Immature natural killer cell (primary cell): ENCODE data around the gene UBE2L3. TPM values are rescaled to one million over a fixed set of nuclear protein-coding genes. Genes with fewer than 3 reads are reported as not detected.
"Not testable (repeated sequence)": the region's sequence is repeated elsewhere in the genome, so short reads cannot be mapped to it uniquely, and the experiment has no call there.

Experiments used
- DNase-seq, 3 donors: peaks; one replicate each; pipeline ENCODE4 v3.0.0; 2022; ENCODE audit warnings: mixed read lengths in 1 of 3
- H3K27ac Mint-ChIP-seq, 6 donors: one replicate each; pipeline ENCODE4 v1.8.0; 2020; ENCODE audit warnings: mixed read lengths in 6 of 6, mild to moderate bottlenecking in 5 of 6, inconsistent platforms in 4 of 6, moderate library complexity in 3 of 6
- H3K27me3 Mint-ChIP-seq, 3 donors: one replicate each; pipeline ENCODE4 v1.8.0; 2020 to 2021; ENCODE audit warnings: low read depth in 3 of 3, mild to moderate bottlenecking in 3 of 3, mixed read lengths in 3 of 3, moderate library complexity in 3 of 3, inconsistent platforms in 1 of 3
- H3K36me3 Mint-ChIP-seq, 3 donors: one replicate each; pipeline ENCODE4 v1.8.0; 2020; ENCODE audit warnings: mixed read lengths in 3 of 3, inconsistent platforms in 2 of 3, mild to moderate bottlenecking in 2 of 3
- H3K4me1 Mint-ChIP-seq, 2 donors: one replicate each; pipeline ENCODE4 v1.8.0; 2020; ENCODE audit warnings: inconsistent platforms in 2 of 2, mild to moderate bottlenecking in 2 of 2, mixed read lengths in 2 of 2, moderate library complexity in 1 of 2
- H3K4me3 Mint-ChIP-seq, 5 donors: one replicate each; pipeline ENCODE4 v1.8.0; 2020; ENCODE audit warnings: mild to moderate bottlenecking in 5 of 5, mixed read lengths in 5 of 5, inconsistent platforms in 3 of 5, moderate library complexity in 3 of 5
- H3K9me3 Mint-ChIP-seq, 6 donors: one replicate each; pipeline ENCODE4 v1.8.0; 2020; ENCODE audit warnings: mild to moderate bottlenecking in 6 of 6, mixed read lengths in 6 of 6, inconsistent platforms in 4 of 6, moderate library complexity in 3 of 6
- polyA plus RNA-seq, 3 donors: library from polyadenylated mRNA; unstranded; fragments of 300-500 nt; fragmentation: Illumina TruSeq; gene quantifications; one replicate each; pipeline ENCODE4 v1.2.3, GENCODE V29; 2021

UBE2L3 gene
- polyA plus RNA-seq, 3 donors from 2014 or later = 110 to 133 (median 115) TPM

DNA sequence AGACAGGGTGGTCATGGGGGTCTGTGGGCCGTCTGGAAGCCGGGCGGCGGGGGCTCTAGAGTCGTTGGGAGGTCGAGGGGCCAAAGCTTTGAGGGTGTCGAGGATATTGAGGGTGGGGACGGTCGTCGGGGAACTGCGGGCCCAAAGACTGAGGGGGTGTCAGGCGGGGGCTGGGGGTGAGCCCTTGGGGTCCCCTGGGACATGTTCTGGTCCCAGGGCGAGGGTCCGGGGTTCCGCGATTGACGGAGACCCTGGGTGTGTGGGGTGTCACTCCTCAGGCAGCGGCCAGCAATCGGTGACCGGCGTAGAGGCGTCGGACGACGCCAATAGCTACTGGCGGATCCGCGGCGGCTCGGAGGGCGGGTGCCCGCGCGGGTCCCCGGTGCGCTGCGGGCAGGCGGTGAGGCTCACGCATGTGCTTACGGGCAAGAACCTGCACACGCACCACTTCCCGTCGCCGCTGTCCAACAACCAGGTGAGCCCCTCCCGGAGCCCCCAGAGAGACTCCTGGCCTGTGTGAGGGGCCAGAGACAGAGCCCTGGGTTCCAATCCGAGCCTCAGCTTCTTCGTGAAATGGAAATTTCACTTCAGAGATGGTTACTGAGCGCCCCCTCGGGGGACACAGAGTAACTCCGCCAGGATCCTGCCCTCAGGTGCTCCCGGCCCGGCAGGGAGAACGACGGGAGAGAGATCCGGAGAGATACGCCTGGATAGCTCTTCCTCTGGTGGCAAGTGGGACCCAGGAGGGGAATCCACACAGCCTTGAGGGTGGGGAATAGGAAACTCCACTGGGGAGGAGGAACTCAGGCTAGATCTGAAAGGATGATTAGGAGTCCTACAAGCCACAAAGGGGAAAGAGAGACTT is 75.3 kb downstream of the UBE2L3 start:
- Mint-ChIP-seq H3K4me3 (peak overlapping the region; percentile 79 to 96 (median 87)), H3K4me1 (peaks cover 29 to 38% of the 10 kb centered on the region in 2 donors), H3K27ac (peak overlapping the region; percentile 77 to 92 (median 88)), H3K27me3 (peaks cover 2 to 10% (median 6%) of the 10 kb centered on the region in 3 donors), H3K36me3 (peaks cover 6 to 16% (median 12%) of the 10 kb centered on the region in 3 donors), H3K9me3 (no peaks in the 10 kb centered on the region)
- DNase-seq = peak; percentile 49 to 51 (median 51)

DNA sequence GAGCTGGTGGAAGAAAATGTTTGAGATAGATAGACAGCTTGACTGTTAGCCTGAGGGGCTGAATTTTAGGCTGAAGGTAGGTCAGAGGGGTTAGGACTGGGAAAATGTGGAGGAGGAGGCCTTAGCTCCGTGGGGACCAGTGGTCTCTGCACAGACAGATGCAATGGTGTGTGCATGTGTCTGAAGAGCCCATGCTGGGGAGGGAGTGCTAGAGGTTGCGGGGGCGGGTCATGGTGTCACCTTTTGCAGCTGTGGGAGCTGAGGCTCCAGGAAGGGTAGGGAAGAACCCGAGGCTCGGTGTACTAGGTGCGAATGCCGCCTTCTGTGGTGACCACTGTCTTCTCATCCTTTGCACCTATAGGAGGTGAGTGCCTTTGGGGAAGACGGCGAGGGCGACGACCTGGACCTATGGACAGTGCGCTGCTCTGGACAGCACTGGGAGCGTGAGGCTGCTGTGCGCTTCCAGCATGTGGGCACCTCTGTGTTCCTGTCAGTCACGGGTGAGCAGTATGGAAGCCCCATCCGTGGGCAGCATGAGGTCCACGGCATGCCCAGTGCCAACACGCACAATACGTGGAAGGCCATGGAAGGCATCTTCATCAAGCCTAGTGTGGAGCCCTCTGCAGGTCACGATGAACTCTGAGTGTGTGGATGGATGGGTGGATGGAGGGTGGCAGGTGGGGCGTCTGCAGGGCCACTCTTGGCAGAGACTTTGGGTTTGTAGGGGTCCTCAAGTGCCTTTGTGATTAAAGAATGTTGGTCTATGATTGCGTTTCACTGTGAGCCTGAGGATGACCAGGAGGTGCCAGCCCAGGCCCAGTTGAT is 76.2 kb downstream of the UBE2L3 start:
- H3K36me3 Mint-ChIP-seq = peaks cover 6 to 16% (median 12%) of the 10 kb centered on the region in 3 donors
- H3K27ac Mint-ChIP-seq = peak overlapping the region in 5 of 6 donors; percentile 54 to 92 (median 60)
- H3K27me3 Mint-ChIP-seq = peaks cover 2 to 10% (median 6%) of the 10 kb centered on the region in 3 donors
- peak overlapping the region; percentile 79 to 96 (median 87) for H3K4me3 Mint-ChIP-seq
- no peak for DNase-seq
- H3K4me1 Mint-ChIP-seq = peaks cover 29 to 38% of the 10 kb centered on the region in 2 donors
- no peaks in the 10 kb centered on the region for H3K9me3 Mint-ChIP-seq

DNA sequence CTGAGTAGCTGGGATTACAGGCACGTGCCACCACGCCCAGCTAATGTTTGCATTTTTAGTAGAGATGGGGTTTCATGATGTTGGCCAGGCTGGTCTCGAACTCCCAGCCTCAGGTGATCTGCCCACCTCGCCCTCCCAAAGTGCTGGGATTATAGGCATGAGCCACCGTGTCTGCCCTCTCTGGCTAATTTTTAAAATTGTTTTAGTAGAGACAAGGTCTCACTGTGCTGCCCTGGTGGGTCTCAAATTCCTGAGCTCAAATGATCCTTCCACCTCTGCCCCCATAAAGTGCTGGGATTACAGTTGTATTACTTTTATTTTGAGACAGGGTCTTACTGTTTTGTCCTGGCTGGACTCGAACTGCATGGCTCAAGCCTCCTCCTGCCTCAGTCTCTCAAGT is 78.0 kb downstream of the UBE2L3 start:
- H3K36me3 Mint-ChIP-seq = peaks cover 9 to 16% (median 12%) of the 10 kb centered on the region in 3 donors
- not testable (repeated sequence) for H3K9me3 Mint-ChIP-seq, H3K27me3 Mint-ChIP-seq, H3K4me3 Mint-ChIP-seq, DNase-seq, H3K27ac Mint-ChIP-seq
- peaks cover 29 to 43% of the 10 kb centered on the region in 2 donors for H3K4me1 Mint-ChIP-seq

DNA sequence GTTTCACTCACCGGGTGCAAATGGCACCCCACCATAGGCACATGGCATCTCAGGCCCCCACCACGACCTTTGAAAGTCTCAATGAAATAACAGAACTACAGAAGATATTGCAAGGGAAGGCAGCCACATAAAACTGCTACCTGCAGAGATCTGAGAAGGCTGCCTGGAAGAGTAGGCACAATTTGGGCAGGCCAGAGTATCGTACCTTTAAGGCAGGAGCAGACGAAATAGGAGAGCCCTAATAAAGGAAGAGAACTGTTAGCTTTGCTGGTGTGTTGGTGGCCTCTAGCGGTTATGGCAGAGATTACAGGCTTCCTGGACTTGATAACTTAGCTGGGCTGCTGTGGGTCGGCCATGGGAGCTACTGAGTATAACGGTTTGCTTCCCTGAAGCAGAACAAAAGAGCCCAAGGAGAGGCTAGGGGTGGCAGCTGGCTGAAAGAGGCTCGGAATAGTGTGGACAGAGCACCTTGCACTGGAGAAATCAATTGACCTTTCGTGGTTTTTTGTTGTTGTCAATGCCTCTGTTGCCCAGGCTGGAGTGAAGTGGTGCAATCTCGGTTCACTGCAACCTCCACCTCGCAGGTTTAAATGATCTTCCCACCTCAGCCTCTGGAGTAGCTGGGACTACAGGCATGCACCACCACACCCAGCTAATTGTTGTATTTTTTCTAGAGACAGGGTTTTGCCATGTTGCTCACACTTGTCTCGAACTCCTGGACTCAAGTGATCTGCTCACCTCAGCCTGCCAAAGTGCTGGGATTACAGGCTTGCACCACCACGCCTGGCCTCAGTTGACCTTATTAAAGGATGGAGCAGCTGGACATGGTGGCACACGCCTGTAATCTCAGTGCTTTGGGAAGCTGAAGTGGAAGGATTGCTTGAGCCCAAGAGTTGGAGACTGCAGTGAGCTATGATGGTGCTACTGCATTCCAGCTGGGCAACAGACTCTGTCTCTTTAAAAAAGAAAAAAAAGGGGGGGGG is 79.4 kb downstream of the UBE2L3 start:
- H3K36me3 Mint-ChIP-seq = peaks cover 9 to 16% (median 12%) of the 10 kb centered on the region in 3 donors

DNA sequence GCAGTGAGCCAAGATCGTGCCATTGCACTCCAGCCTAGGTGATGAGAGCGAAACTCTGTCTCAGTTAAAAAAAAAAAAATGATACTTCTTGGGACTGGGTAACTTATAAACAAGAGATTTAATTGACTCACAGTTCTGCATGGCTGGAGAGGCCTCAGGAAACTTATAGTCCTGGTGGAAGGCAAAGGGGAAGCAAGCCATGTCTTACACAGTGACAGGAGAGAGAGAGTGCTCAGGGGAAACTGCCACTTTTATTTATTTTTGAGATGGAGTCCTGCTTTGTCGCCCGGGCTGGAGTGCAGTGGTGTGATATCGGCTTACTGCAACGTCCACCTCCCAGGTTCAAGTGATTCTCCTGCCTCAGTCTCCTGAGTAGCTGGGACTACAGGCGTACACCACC is 82.8 kb downstream of the UBE2L3 start:
- H3K4me1 Mint-ChIP-seq = peaks cover 19 to 30% of the 10 kb centered on the region in 2 donors
- peak overlapping the region in 2 of 5 donors; percentile 32 to 83 for H3K4me3 Mint-ChIP-seq
- H3K36me3 Mint-ChIP-seq = peaks cover 7 to 9% (median 8%) of the 10 kb centered on the region in 3 donors
- H3K27me3 Mint-ChIP-seq = peaks cover 2 to 4% (median 3%) of the 10 kb centered on the region in 3 donors
- no peak for DNase-seq
- H3K27ac Mint-ChIP-seq = no peak overlapping the region
- H3K9me3 Mint-ChIP-seq = no peaks in the 10 kb centered on the region

More for the DNA sequence above, 79.4 kb downstream of the UBE2L3 start:
- Mint-ChIP-seq H3K4me3 (no peak overlapping the region), H3K4me1 (peaks cover 30 to 43% of the 10 kb centered on the region in 2 donors), H3K27ac (peak overlapping the region in 1 of 6 donors; percentile 34), H3K9me3 (no peaks in the 10 kb centered on the region), H3K27me3 (peaks cover 2 to 9% (median 6%) of the 10 kb centered on the region in 3 donors)
- peak; percentile 74 to 80 (median 76) for DNase-seq

DNA sequence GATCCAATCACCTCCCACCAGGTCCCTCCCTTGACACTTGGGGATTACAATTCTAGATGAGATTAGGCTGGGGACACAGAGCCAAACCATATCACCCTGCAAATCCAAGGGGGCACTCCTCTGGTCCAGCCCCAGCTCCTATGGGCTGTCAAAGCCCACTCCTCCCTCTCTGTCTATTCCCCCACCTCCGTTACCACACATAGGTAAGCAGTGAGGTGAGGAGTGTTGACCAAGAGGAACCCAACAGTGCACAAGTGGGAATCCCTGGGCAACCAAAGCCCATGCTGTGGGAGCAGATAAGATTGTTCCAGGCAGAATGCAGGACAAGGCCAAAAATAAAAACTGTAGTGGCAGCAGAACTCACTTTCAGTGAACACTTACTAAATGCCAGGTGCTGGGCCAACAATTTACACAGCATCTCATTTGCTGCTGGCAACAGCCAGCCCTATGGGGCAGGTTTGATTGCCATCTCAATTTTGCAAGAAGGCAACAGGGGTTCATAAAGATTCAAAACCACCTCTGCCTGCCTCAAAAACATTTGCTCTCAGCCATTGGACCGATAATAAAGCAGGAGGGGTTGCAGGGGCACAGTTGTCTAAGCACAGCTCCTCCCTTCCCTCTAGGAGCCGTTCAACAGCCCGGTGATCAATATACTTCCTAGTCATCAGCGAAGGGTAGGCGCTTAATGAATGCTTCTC is 83.5 kb downstream of the UBE2L3 start:
- H3K4me1 Mint-ChIP-seq = peaks cover 19 to 30% of the 10 kb centered on the region in 2 donors

DNA sequence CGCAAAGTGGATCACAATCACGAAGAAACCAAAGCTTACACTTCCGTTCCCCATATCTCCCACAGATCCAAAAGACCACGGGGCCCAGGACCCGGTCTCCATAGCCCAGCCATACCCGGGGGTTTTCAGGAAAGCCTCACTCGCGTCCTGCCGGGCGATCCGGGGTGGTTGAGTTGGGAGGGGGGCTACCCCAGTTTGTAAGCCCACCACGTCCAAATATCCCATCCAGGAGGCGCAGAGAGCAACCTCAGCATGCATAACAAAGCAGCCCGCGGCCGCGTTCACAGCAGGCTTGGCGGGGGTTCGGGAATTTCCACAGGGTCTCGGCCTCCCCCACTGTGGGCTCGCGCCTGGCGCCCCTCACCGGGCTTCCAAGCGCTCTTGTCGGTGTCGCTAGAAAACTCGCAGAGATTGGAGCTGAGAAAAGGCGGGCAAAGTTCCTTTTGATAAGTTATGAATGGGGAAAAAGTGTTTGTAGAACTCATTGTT is 84.1 kb downstream of the UBE2L3 start:
- Mint-ChIP-seq H3K36me3 (peaks cover 4 to 8% (median 4%) of the 10 kb centered on the region in 3 donors), H3K4me3 (peak overlapping the region; percentile 83 to 93 (median 87)), H3K4me1 (peaks cover 20 to 32% of the 10 kb centered on the region in 2 donors), H3K27me3 (peaks cover under 1 to 4% (median 3%) of the 10 kb centered on the region in 3 donors), H3K27ac (peak overlapping the region in 4 of 6 donors; percentile 36 to 59 (median 48)), H3K9me3 (no peaks in the 10 kb centered on the region)
- DNase-seq = no peak

More for the DNA sequence above, 83.5 kb downstream of the UBE2L3 start:
- Mint-ChIP-seq H3K36me3 (peaks cover 7 to 9% (median 8%) of the 10 kb centered on the region in 3 donors), H3K27ac (peak overlapping the region in 4 of 6 donors; percentile 36 to 59 (median 48)), H3K4me3 (peak overlapping the region; percentile 83 to 93 (median 87)), H3K27me3 (peaks cover 2 to 3% (median 2%) of the 10 kb centered on the region in 3 donors), H3K9me3 (no peaks in the 10 kb centered on the region)
- no peak for DNase-seq

DNA sequence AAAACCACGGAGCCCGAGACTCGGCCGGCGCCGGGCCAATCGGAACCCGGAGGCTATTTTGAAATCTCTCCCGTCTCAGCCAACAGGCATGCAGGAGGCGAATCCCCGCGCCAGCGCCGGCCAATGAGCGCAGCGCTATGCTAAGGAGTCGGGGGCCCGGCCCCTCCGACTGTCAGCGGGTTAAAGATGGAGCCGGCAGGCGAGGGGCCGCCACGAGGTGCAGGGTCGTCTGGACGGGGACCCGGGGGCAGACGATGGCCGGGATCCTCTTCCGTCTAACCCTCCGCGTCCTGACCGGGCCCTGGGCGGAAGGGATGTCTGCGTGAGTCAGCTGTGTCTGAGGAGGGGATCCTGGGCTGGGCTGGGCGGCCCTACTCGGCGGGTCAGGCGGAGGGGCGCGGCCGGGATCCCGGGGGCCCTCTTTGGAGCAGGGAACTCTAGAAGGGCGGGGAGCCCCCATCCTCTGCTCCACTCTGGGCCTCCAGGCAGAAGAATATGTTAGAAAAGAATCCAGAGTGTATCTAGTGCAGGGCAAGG is 84.6 kb downstream of the UBE2L3 start:
- Mint-ChIP-seq H3K4me1 (peaks cover 22 to 32% of the 10 kb centered on the region in 2 donors), H3K36me3 (peaks cover 0 to 4% (median 0%) of the 10 kb centered on the region in 3 donors)

DNA sequence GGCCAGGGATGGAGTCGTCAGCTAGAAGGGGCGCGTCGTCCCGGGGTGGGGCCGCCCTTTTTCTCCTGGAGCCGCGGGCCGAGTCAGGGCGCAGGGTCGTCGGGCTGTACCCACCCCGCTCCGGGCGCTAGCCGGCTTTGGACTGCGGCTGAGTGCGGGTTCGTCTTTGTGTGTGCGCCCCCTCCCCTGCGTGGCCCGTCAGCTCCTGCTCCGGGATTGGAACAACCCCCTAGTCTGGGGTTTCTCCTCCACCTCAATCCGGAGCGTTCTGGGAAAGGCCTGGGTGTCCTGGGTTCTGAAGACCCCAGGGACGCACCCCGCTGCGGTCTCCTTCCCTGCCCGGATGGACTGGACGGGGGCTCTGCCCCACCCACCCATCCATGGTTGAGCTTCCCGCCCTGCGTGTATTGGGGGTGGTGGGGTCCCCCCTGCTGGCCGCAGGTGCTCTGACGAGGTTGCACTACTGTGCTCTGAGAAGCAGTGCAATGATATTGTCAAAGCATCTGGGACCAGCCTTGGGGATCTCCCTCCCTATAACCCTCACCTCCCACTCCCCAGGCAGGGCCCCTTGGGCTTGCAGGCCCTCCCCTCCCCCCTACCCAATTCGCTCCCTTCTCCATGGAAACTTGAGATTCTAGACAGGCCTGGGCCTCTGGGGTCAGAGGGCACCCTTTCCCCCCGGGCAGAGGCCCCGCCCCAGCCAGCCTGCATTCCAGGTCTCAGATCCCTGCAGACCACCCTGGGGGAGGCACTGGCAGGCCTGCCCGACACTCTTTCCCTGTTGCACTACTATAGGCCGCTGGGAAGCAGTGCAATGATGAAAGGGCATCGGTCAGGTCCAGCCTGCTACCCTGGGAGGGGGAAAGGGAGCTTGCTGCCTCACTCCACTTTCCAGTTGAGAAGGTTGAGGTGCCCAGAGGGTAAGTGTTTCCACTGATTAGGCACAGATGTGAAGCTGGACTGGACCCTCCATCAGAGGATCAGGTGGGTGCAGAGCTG is 85.3 kb downstream of the UBE2L3 start:
- H3K27ac Mint-ChIP-seq = no peak overlapping the region
- H3K27me3 Mint-ChIP-seq = peaks cover 0 to 3% (median 2%) of the 10 kb centered on the region in 3 donors
- H3K9me3 Mint-ChIP-seq = no peaks in the 10 kb centered on the region
- peaks cover 0 to 4% (median 0%) of the 10 kb centered on the region in 3 donors for H3K36me3 Mint-ChIP-seq
- H3K4me3 Mint-ChIP-seq = peak overlapping the region; percentile 40 to 93 (median 87)
- H3K4me1 Mint-ChIP-seq = peaks cover 26 to 33% of the 10 kb centered on the region in 2 donors
- DNase-seq = no peak

More for the DNA sequence above, 84.6 kb downstream of the UBE2L3 start:
- Mint-ChIP-seq H3K9me3 (no peaks in the 10 kb centered on the region), H3K4me3 (peak overlapping the region; percentile 83 to 93 (median 87)), H3K27me3 (peaks cover 0 to 3% (median 2%) of the 10 kb centered on the region in 3 donors), H3K27ac (peak overlapping the region in 3 of 6 donors; percentile 47 to 55 (median 49))
- DNase-seq = peak; percentile 75 to 78 (median 77)

DNA sequence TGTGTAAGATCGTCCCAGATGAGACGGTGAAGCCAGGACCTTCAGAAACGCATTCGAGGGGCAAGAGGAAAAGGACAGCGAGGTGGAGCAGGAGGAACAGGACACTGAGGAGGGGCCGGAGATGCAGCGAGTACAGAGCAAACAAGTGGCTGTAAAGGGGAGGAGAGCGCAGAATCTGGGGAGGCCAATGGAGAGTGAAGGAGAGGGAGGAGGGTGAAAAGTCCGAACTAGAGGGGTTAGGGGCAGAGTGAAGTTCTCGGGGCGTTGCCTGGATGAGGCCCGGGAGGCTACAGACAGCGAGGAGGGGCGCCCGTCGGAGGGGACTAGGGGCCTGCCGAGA is 89.5 kb downstream of the UBE2L3 start:
- H3K27ac Mint-ChIP-seq = peak overlapping the region in 5 of 6 donors; percentile 37 to 82 (median 74)
- H3K9me3 Mint-ChIP-seq = no peaks in the 10 kb centered on the region
- peaks cover 14 to 16% of the 10 kb centered on the region in 2 donors for H3K4me1 Mint-ChIP-seq
- H3K4me3 Mint-ChIP-seq = peak overlapping the region; percentile 71 to 90 (median 78)
- no peaks in the 10 kb centered on the region for H3K36me3 Mint-ChIP-seq
- no peak for DNase-seq
- peaks cover 0 to 2% (median 1%) of the 10 kb centered on the region in 3 donors for H3K27me3 Mint-ChIP-seq
